SIG-M5 treated with dmso at 0.1 percent for 504 hours (cell line): ENCODE results near the gene ZFP36.
A peak's percentile ranks its signal among the peaks of the same experiment; 100 is the strongest.

Experiments used
- DNase-seq: peaks from one replicate; lab custom pipeline; 2025; ENCODE audit not compliant: unreplicated experiment; lab: John Stamatoyannopoulos, UW

ZFP36 gene

GRCh38 chr19:39382991-39383828, 23.4 kb upstream of the ZFP36 start:
- no peak for DNase-seq

GRCh38 chr19:39384839-39385568, 21.6 kb upstream of the ZFP36 start:
- DNase-seq: no peak

GRCh38 chr19:39385629-39386411, 20.8 kb upstream of the ZFP36 start:
- DNase-seq: no peak

DNA sequence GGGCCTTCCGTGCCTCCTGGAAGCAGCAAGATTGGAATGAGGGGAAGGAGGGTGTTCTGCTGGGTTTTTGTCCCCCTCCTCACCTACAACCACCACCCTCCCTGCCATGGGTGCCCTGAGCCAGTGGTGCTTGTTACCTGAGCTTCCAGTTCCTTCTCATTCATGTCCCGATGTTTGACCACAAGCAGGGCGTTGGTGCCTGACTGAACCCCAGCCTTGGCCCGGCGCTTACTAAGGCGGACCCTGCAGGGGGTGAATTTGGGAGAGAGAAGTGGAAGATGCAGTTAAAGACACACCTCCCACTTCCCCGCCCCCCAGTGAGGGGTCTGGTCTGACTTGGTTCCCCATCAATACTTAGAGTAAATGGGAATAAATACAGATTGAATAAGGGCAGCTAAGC, 20.1 kb upstream of the ZFP36 start:
- DNase-seq: no peak

GRCh38 chr19:39388657-39389056, 18.0 kb upstream of the ZFP36 start:
- no peak for DNase-seq

DNA sequence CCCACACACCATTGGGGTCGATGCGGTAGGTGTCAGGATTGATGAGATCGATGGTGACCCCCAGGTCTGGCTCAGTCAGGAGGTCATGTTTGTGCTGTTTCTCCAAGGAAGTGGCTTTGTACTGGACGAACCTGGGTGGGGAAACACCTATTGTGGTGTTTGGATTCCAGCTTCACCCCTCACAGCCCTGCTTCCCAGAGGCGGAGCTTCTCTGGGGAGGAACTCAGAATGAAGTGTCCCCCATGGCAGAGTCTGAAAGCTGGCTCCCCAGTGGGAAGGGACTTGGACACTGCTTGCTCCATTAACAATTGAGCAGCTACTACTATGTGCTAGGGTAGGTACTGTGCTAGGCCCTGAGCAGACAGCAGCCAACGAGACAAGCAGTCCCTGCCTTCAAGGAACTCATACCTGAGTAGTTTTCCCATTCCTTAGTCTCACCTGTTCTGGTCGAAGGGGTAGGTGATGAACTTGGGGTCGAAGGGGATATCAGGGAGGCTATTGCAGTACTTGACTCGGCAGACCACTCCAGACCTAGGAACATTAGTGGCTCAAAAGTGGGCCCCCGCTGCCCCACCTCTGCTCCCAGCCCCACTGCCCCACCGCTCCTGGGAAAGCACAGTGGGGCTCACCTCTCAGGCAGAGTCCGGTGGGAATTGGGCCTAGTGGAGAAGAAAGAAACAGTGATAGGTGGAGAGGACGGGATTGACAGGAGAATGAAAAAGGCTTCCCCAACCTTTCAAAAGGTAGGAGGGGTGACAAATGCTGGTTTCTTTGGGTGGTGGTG, 16.8 kb upstream of the ZFP36 start:
- no peak for DNase-seq

- no peak for DNase-seq
Measured at GRCh38 chr19:39390451-39390750, 16.2 kb upstream of the ZFP36 start.

GRCh38 chr19:39390751-39391437, 15.8 kb upstream of the ZFP36 start, which contains the start of the genes MED29 and PAF1:
TSS of gene MED29 (plus strand) at chr19:39391378. CDS start at chr19:39391423, 45 bp downstream.
TSS of gene PAF1 (minus strand) at chr19:39391106. CDS start at chr19:39390864, 242 bp downstream.
- DNase-seq: peak; percentile 100

DNA sequence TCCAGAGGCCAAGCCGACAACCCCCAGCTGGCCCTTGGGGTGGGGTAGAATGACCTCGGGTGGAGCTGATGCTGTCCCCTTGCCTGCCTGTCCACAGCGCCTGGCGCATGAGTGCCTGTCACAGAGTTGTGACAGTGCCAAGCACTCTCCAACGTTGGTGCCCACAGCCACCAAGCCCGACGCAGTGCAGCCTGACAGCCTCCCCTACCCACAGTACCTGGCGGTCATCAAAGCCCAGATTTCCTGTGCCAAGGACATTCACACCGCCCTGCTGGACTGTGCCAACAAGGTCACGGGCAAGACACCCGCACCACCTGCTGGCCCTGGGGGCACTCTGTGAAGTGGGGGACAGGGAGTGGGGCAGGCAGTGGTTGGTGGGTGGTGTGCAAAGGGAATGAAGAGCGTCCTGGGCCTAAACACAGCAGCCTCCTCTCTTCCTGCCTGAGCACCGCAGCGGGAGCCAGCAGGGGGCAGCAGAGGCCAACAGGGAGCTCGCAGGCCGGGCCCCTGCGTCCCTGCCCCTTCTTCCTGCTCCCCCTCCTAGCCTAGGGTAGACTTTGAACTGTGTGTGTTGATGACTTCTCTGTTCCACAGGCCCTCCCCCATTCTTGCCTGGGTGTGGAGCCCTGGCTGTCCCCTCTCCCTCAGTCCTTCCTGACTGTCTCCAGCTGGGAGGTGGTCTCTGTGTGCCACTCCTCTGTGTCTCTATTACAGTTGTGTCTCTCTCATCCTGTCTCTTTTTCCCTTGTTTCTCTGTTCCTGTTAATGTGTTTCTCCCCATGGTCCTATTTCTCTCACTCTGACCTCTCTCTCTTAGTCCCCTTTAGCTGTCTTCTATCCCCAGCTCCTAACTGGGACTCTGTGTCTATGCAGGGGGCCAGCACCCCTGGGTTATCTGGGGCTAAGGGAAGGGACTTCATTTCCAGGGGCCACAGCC, 9.0 kb upstream of the ZFP36 start:
- peak; percentile 91 for DNase-seq

GRCh38 chr19:39398297-39398864, 8.3 kb upstream of the ZFP36 start:
- peak; percentile 97 for DNase-seq

DNA sequence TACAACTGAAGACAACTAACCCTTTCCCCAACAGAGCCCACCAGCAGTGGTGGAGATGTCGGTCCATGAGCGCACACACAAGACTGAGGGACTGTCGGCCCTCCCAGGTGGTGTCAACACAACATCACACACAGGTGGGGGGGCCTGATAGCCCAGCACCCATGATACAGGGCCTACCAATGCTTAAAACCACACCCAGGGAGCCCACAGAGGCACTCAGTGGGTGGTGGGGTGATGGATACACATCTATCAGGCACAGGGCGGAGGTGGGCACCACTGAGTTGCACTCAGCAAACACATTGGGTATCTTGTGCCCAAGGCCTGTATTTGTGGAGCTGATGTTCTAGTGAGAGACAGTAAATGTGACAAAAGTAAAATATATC, 7.0 kb upstream of the ZFP36 start:
- no peak for DNase-seq

- DNase-seq: no peak
Measured at GRCh38 chr19:39400061-39400460, 6.6 kb upstream of the ZFP36 start.

DNA sequence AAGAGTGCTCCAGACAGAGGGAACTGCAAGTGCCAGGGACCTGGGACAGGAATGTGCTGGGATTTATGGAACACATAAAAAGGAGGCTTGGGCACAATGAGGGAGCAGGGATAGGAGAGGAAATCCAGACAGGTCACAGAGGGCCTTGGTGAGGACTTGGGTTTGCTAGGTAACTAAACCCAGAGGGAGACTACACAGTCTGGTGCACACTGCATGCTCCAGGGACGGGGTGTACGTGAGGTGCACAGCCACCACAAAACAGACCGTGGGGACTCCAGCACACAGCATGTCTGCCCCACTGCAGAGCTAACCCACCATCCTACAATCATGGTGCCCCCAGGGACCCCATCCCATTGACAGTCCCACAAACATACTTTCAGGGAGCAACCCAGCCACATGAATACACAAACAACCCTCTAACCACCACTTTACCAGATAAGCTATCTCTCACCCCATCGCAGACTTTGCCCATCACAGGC, 5.5 kb upstream of the ZFP36 start:
- no peak for DNase-seq

GRCh38 chr19:39401549-39402345, 4.9 kb upstream of the ZFP36 start:
- no peak for DNase-seq

DNA sequence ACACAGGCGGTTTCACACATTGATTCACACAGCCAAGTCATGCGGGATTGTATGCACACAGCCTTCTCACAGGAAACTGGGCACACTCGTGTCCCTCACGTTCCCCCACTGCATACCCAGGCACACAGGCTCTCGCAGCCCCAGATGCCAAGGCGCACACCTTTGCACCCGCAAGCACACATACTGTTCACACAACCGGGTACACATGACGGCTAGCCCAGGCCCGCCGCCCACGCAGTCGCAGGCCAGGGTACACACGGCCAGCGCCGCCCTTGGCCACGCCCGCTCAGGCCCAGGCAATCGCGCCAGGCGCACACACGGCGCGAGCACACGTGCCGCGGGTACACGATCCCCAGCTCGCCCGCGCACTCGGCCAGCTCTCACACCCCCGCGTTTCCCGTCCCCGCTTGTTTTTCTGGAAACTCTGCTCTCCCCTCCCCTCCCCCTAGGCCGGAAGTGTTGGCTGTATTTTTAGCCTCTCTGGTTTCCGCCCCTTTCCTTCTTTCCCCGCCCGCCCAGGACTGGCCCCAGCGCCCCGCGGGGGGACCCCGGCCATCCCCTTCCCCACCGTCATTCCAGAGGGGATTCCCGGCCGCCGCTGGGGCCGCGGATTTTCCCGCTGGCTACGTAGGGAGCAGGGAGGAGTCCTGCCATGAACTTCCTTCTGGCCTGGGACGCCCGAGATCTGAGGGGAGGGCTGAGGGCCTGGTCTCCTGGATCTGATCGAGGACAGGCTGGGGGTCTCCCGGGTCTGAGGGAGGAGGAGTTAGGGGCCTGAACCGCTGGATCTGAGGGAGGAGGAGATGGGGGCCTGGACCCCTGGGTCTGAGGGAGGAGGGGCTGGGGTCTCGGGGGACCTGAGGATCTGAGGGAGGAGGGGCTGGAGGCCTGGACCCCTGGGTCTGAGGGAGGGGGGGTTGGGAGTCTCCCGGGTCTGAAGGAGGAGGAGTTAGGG, 4.0 kb upstream of the ZFP36 start:
- peak; percentile 92 for DNase-seq
